IPS-18c (cell line): ENCODE measurements around the gene ZNF679.
A peak's percentile ranks its signal among the peaks of the same experiment; 100 is the strongest.
"Not testable (repeated sequence)": the region's sequence is repeated elsewhere in the genome, so short reads cannot be mapped to it uniquely, and the experiment has no call there.

Experiments used
- H3K4me3 ChIP-seq: 2 replicates; pipeline ENCODE4 v1.7.0; 2013; ENCODE audit warnings: low read depth, mild to moderate bottlenecking, low read length, moderate library complexity; ENCODE audit not compliant: insufficient read depth
- H3K9me3 ChIP-seq: one replicate; pipeline ENCODE4 v1.6.1; 2013; ENCODE audit warnings: mild to moderate bottlenecking, low read length, moderate library complexity; ENCODE audit not compliant: control insufficient read depth, insufficient read depth

The ZNF679 gene

GRCh38 chr7:64228174-64228573 lies at the start of gene ZNF679:
TSS of gene ZNF679 (plus strand) at chr7:64228474. CDS start at chr7:64249118, 20,644 bp downstream.
- not testable (repeated sequence) for H3K4me3 ChIP-seq
- peaks cover 37% of the 10 kb centered on the region for H3K9me3 ChIP-seq

GRCh38 chr7:64180989-64181388 lies 47.3 kb upstream of the ZNF679 start:
- H3K9me3 ChIP-seq, result peaks cover 20% of the 10 kb centered on the region
- no peak overlapping the region for H3K4me3 ChIP-seq

- H3K4me3 ChIP-seq, result no peak overlapping the region
- peaks cover 20% of the 10 kb centered on the region for H3K9me3 ChIP-seq
Measured at GRCh38 chr7:64181586-64181985, 46.7 kb upstream of the ZNF679 start.

GRCh38 chr7:64182036-64182790 lies 46.1 kb upstream of the ZNF679 start:
- H3K9me3 ChIP-seq, result peaks cover 20% of the 10 kb centered on the region
- H3K4me3 ChIP-seq, result no peak overlapping the region; the same call in 1 of the 2 replicates

GRCh38 chr7:64183126-64183742 lies 45.0 kb upstream of the ZNF679 start:
- Histone ChIP-seq H3K4me3 (no peak overlapping the region; the same call in 1 of the 2 replicates), H3K9me3 (peaks cover 22% of the 10 kb centered on the region)

GRCh38 chr7:64183827-64184372 lies 44.4 kb upstream of the ZNF679 start:
- peak overlapping the region; percentile 15; the same call in 1 of the 2 replicates for H3K4me3 ChIP-seq
- H3K9me3 ChIP-seq, result peaks cover 22% of the 10 kb centered on the region

- Histone ChIP-seq H3K4me3 (peak overlapping the region; percentile 15; the same call in 1 of the 2 replicates), H3K9me3 (peaks cover 22% of the 10 kb centered on the region)
Measured at GRCh38 chr7:64184376-64184775, 43.9 kb upstream of the ZNF679 start.

GRCh38 chr7:64187408-64187807 lies 40.9 kb upstream of the ZNF679 start:
- Histone ChIP-seq H3K4me3 (no peak overlapping the region), H3K9me3 (peaks cover 16% of the 10 kb centered on the region)

- peaks cover 13% of the 10 kb centered on the region for H3K9me3 ChIP-seq
Measured at GRCh38 chr7:64192148-64192704, 36.0 kb upstream of the ZNF679 start.

GRCh38 chr7:64192775-64193174 lies 35.5 kb upstream of the ZNF679 start:
- Histone ChIP-seq H3K9me3 (peaks cover 12% of the 10 kb centered on the region), H3K4me3 (0 out of 2 replicates have a peak overlapping the region, but pooled peaks have one; percentile 15)

More at GRCh38 chr7:64192148-64192704, 36.0 kb upstream of the ZNF679 start:
- peak overlapping the region; percentile 15; the same call in 1 of the 2 replicates for H3K4me3 ChIP-seq

GRCh38 chr7:64206903-64207302 lies 21.4 kb upstream of the ZNF679 start, which contains the start of gene ZNF735:
TSS of gene ZNF735 (plus strand) at chr7:64207203. CDS start at chr7:64207203, 0 bp downstream.
- H3K4me3 ChIP-seq, result no peak within 1 kb of the TSS
- H3K9me3 ChIP-seq, result peaks cover 25% of the 10 kb centered on the region

GRCh38 chr7:64219710-64220298 lies 8.5 kb upstream of the ZNF679 start:
- peaks cover 13% of the 10 kb centered on the region for H3K9me3 ChIP-seq
- not testable (repeated sequence) for H3K4me3 ChIP-seq

- Histone ChIP-seq H3K4me3 (no peak overlapping the region), H3K9me3 (peaks cover 24% of the 10 kb centered on the region)
Measured at GRCh38 chr7:64223366-64223765, 4.9 kb upstream of the ZNF679 start.

- peaks cover 10% of the 10 kb centered on the region for H3K9me3 ChIP-seq
- no peak overlapping the region; the same call in 1 of the 2 replicates for H3K4me3 ChIP-seq
Measured at GRCh38 chr7:64266341-64266919, 38.2 kb downstream of the ZNF679 start.

GRCh38 chr7:64277630-64278029 lies 49.4 kb downstream of the ZNF679 start:
- peaks cover 18% of the 10 kb centered on the region for H3K9me3 ChIP-seq
- H3K4me3 ChIP-seq, result no peak overlapping the region

- Histone ChIP-seq H3K9me3 (peaks cover 53% of the 10 kb centered on the region), H3K4me3 (no peak overlapping the region; the same call in 1 of the 2 replicates)
Measured at GRCh38 chr7:64294701-64295420, 66.6 kb downstream of the ZNF679 start.
